Mesothelial cell of epicardium (in vitro differentiated cells): Measurements from ENCODE around the gene MAD1L1. TPM values are rescaled to one million over a fixed set of nuclear protein-coding genes. Genes with fewer than 3 reads are reported as not detected.

Experiments used
- DNase-seq, 2 experiments: peaks; one replicate each; pipeline ENCODE4 v3.0.0; 2021; ENCODE audit warnings: low spot score in 2 of 2; ENCODE audit not compliant: unreplicated experiment in 2 of 2
- H3K27ac Mint-ChIP-seq: 2 replicates; pipeline ENCODE4 v1.8.0; 2021; ENCODE audit warnings: mixed read lengths
- H3K27me3 Mint-ChIP-seq: 2 replicates; pipeline ENCODE4 v1.8.0; 2021; ENCODE audit warnings: low read depth, mixed read lengths
- H3K36me3 Mint-ChIP-seq: 2 replicates; pipeline ENCODE4 v1.8.0; 2021; ENCODE audit warnings: mixed read lengths
- H3K4me1 Mint-ChIP-seq: 2 replicates; pipeline ENCODE4 v1.8.0; 2021; ENCODE audit warnings: mixed read lengths
- H3K4me3 Mint-ChIP-seq: 2 replicates; pipeline ENCODE4 v1.8.0; 2021; ENCODE audit warnings: mild to moderate bottlenecking, moderate library complexity, mixed read lengths
- H3K9me3 Mint-ChIP-seq: 2 replicates; pipeline ENCODE4 v1.8.0; 2021; ENCODE audit warnings: mixed read lengths
- CTCF ChIP-seq: fragments of 200-600 bp; sonication (generic); IDR thresholded peaks from one replicate; pipeline ENCODE4 v1.5.0; 2021; ENCODE audit warnings: antibody characterized with exemption; ENCODE audit not compliant: unreplicated experiment
- total RNA-seq: library from RNA; stranded (reverse); gene quantifications from 3 replicates; pipeline ENCODE4 v1.2.1, GENCODE V29; 2021

Gene MAD1L1
- total RNA-seq, 1 donor from 2014 or later, result 45.0 TPM

- no peak for DNase-seq
- Mint-ChIP-seq H3K9me3 (no peaks in the 10 kb centered on the region), H3K4me1 (peaks cover 26% of the 10 kb centered on the region), H3K27me3 (no peaks in the 10 kb centered on the region), H3K4me3 (no peak overlapping the region), H3K27ac (no peak overlapping the region), H3K36me3 (peaks cover 13% of the 10 kb centered on the region)
- TF ChIP-seq CTCF, result no peak
Measured at GRCh38 chr7:2159176-2159520, 73.6 kb downstream of the MAD1L1 start.

GRCh38 chr7:2158331-2159175 lies 74.2 kb downstream of the MAD1L1 start:
- no peak for DNase-seq
- H3K36me3 Mint-ChIP-seq, result peaks cover 12% of the 10 kb centered on the region
- no peaks in the 10 kb centered on the region for H3K27me3 Mint-ChIP-seq
- peak overlapping the region; percentile 53 for H3K27ac Mint-ChIP-seq
- H3K4me3 Mint-ChIP-seq, result no peak overlapping the region
- no peak for TF ChIP-seq CTCF
- H3K9me3 Mint-ChIP-seq, result no peaks in the 10 kb centered on the region
- peaks cover 22% of the 10 kb centered on the region for H3K4me1 Mint-ChIP-seq

- Mint-ChIP-seq H3K4me3 (no peak overlapping the region), H3K4me1 (peaks cover 15% of the 10 kb centered on the region), H3K9me3 (no peaks in the 10 kb centered on the region), H3K27me3 (no peaks in the 10 kb centered on the region), H3K27ac (peak overlapping the region; percentile 53), H3K36me3 (peaks cover 12% of the 10 kb centered on the region)
- no peak for TF ChIP-seq CTCF
- no peak for DNase-seq
Measured at GRCh38 chr7:2157473-2158279, 75.1 kb downstream of the MAD1L1 start.

- H3K27me3 Mint-ChIP-seq, result no peaks in the 10 kb centered on the region
- no peaks in the 10 kb centered on the region for H3K9me3 Mint-ChIP-seq
- DNase-seq, result no peak
- H3K4me1 Mint-ChIP-seq, result peaks cover 13% of the 10 kb centered on the region
- TF ChIP-seq CTCF, result no peak
- peaks cover 12% of the 10 kb centered on the region for H3K36me3 Mint-ChIP-seq
- H3K4me3 Mint-ChIP-seq, result no peak overlapping the region
- no peak overlapping the region for H3K27ac Mint-ChIP-seq
Measured at GRCh38 chr7:2156756-2157472, 75.8 kb downstream of the MAD1L1 start.

- no peaks in the 10 kb centered on the region for H3K9me3 Mint-ChIP-seq
- H3K4me1 Mint-ChIP-seq, result peaks cover 27% of the 10 kb centered on the region
- no peaks in the 10 kb centered on the region for H3K27me3 Mint-ChIP-seq
- no peak overlapping the region for H3K27ac Mint-ChIP-seq
- DNase-seq, result no peak
- H3K4me3 Mint-ChIP-seq, result no peak overlapping the region
- peaks cover 12% of the 10 kb centered on the region for H3K36me3 Mint-ChIP-seq
- TF ChIP-seq CTCF, result no peak
Measured at GRCh38 chr7:2154831-2155230, 77.9 kb downstream of the MAD1L1 start.
